Fibroblast of lung (primary cell): Measurements from ENCODE around the gene FGA. TPM values are rescaled to one million over a fixed set of nuclear protein-coding genes. Genes with fewer than 3 reads are reported as not detected.

Experiments used
- DNase-seq, 2 donors: peaks; one replicate each; pipeline versions ENCODE4 v3.0.0 to v3.0.0-alpha.2; 2010; ENCODE audit warnings: low read depth in 2 of 2
- H2AFZ ChIP-seq: 2 replicates; pipeline ENCODE4 v1.5.1; 2012; ENCODE audit warnings: low read length, control low read depth, inconsistent platforms
- H3K27ac ChIP-seq: 2 replicates; pipeline ENCODE4 v1.5.1; 2011; ENCODE audit warnings: low read length, control low read depth; ENCODE audit not compliant: insufficient read depth
- H3K27me3 ChIP-seq: 2 replicates; pipeline ENCODE4 v1.5.1; 2011; ENCODE audit warnings: mild to moderate bottlenecking, low read length; ENCODE audit not compliant: control insufficient read depth, insufficient read depth
- H3K36me3 ChIP-seq: 2 replicates; pipeline ENCODE4 v1.5.1; 2011; ENCODE audit warnings: low read length; ENCODE audit not compliant: control insufficient read depth, insufficient read depth
- H3K4me1 ChIP-seq: 2 replicates; pipeline ENCODE4 v1.5.1; 2011; ENCODE audit warnings: low read length; ENCODE audit not compliant: control insufficient read depth, insufficient read depth; ENCODE audit errors: extremely low read depth
- H3K4me2 ChIP-seq: 2 replicates; pipeline ENCODE4 v1.5.1; 2011; ENCODE audit warnings: low read length, control low read depth; ENCODE audit not compliant: insufficient read depth; ENCODE audit errors: extremely low read depth
- H3K4me3 ChIP-seq, 4 experiments: fragments of 200-600 bp in 1 of 4; sonication (generic) in 1 of 4; replicated peaks in 1 of 4; 2 replicates each; pipeline ENCODE4 v1.5.1; 2011 to 2016; ENCODE audit warnings: low read length in 4 of 4, low read depth in 3 of 4, mild to moderate bottlenecking in 3 of 4, control low read depth in 2 of 4, inconsistent platforms in 1 of 4, mixed read lengths in 1 of 4; ENCODE audit not compliant: insufficient read depth in 1 of 4; ENCODE audit errors: control extremely low read depth in 1 of 4
- H3K79me2 ChIP-seq: 2 replicates; pipeline ENCODE4 v1.5.1; 2012; ENCODE audit warnings: mild to moderate bottlenecking, low read length, inconsistent platforms; ENCODE audit not compliant: control insufficient read depth, insufficient read depth
- H3K9ac ChIP-seq: 2 replicates; pipeline ENCODE4 v1.5.1; 2011; ENCODE audit warnings: mild to moderate bottlenecking, low read length, control low read depth; ENCODE audit not compliant: insufficient read depth
- H3K9me3 ChIP-seq: 2 replicates; pipeline ENCODE4 v1.5.1; 2012; ENCODE audit warnings: low read depth, low read length; ENCODE audit not compliant: control insufficient read depth, insufficient read depth
- H4K20me1 ChIP-seq: 2 replicates; pipeline ENCODE4 v1.5.1; 2011; ENCODE audit warnings: low read length; ENCODE audit not compliant: control insufficient read depth, insufficient read depth; ENCODE audit errors: extremely low read depth
- CTCF ChIP-seq, 2 donors: IDR thresholded peaks in 1 of 2; conservative IDR thresholded peaks in 1 of 2; 1 replicate in 1 of 2; 2 replicates in 1 of 2; pipeline ENCODE4 v1.5.1; 2011 to 2012; ENCODE audit warnings: low read length in 2 of 2, control low read depth in 1 of 2, inconsistent platforms in 1 of 2, low read depth in 1 of 2, mild to moderate bottlenecking in 1 of 2
- EZH2 ChIP-seq: IDR thresholded peaks from 2 replicates; pipeline ENCODE4 v1.5.1; 2012; ENCODE audit warnings: low read length, control low read depth, mild to moderate bottlenecking; ENCODE audit errors: missing control alignments
- polyA plus RNA-seq, 2 donors: library from polyadenylated mRNA; depleted of rRNA in 1 of 2; stranded (reverse) in 1 of 2; unstranded in 1 of 2; fragments of >200 nt; gene quantifications; 2 replicates each; pipeline ENCODE4 v1.2.1, GENCODE V29; 2011 to 2012; ENCODE audit warnings: missing spikeins in 1 of 2
- total RNA-seq: library from RNA; depleted of rRNA; stranded (reverse); fragments of >200 nt; gene quantifications from 2 replicates; pipeline ENCODE4 v1.2.1, GENCODE V29; 2014

FGA gene
- total and polyA plus RNA-seq, 2 donors (not counting 1 experiment from before 2014, with no cell fraction given): not detected

- Histone ChIP-seq H3K4me2 (no peak overlapping the region), H3K36me3 (no peaks in the 10 kb centered on the region), H3K27me3 (peaks cover 4% of the 10 kb centered on the region), H3K79me2 (no peaks in the 10 kb centered on the region), H3K4me1 (peaks cover 2% of the 10 kb centered on the region), H3K9ac (no peak overlapping the region), H4K20me1 (no peaks in the 10 kb centered on the region), H2AFZ (no peak overlapping the region), H3K4me3 (no peak overlapping the region), H3K9me3 (no peaks in the 10 kb centered on the region), H3K27ac (no peak overlapping the region)
- DNase-seq: no peak
- TF ChIP-seq EZH2 (no peak), CTCF (conservative IDR thresholded peaks at IDR 0.05 in 1 of 2, IDR thresholded peaks at IDR 0.05 in 1 of 2; ENCODE audit: low read depth in 1 of 2, low read length in 2 of 2) (no peak)
Observed at GRCh38 chr4:154623995-154624394, 33.5 kb upstream of the FGA start.

GRCh38 chr4:154623436-154623835 lies 32.9 kb upstream of the FGA start:
- H3K36me3 ChIP-seq: no peaks in the 10 kb centered on the region
- no peak overlapping the region for H2AFZ ChIP-seq
- H3K4me2 ChIP-seq: no peak overlapping the region
- no peaks in the 10 kb centered on the region for H3K79me2 ChIP-seq
- TF ChIP-seq EZH2: no peak
- H4K20me1 ChIP-seq: no peaks in the 10 kb centered on the region
- H3K27ac ChIP-seq: no peak overlapping the region
- H3K9me3 ChIP-seq: no peaks in the 10 kb centered on the region
- no peak overlapping the region for H3K4me3 ChIP-seq
- no peak for DNase-seq
- H3K9ac ChIP-seq: no peak overlapping the region
- H3K4me1 ChIP-seq: peaks cover 2% of the 10 kb centered on the region
- peaks cover 2% of the 10 kb centered on the region for H3K27me3 ChIP-seq

- H3K4me3 ChIP-seq: no peak overlapping the region
- H3K9me3 ChIP-seq: no peaks in the 10 kb centered on the region
- H3K36me3 ChIP-seq: no peaks in the 10 kb centered on the region
- peaks cover 2% of the 10 kb centered on the region for H3K4me1 ChIP-seq
- no peaks in the 10 kb centered on the region for H4K20me1 ChIP-seq
- H2AFZ ChIP-seq: no peak overlapping the region
- peak; percentile 53 to 67 for DNase-seq
- H3K79me2 ChIP-seq: no peaks in the 10 kb centered on the region
- no peaks in the 10 kb centered on the region for H3K27me3 ChIP-seq
- H3K4me2 ChIP-seq: no peak overlapping the region
- peak; percentile 49 to 56 for TF ChIP-seq CTCF (conservative IDR thresholded peaks at IDR 0.05 in 1 of 2, IDR thresholded peaks at IDR 0.05 in 1 of 2; ENCODE audit: low read depth in 1 of 2, low read length in 2 of 2)
- TF ChIP-seq EZH2: no peak
- H3K9ac ChIP-seq: no peak overlapping the region
- H3K27ac ChIP-seq: no peak overlapping the region
Observed at GRCh38 chr4:154622598-154622997, 32.1 kb upstream of the FGA start.
